Body of pancreas (tissue), 4 donors: ENCODE measurements around the gene CXCL6.

Source experiments
- CTCF ChIP-seq, 7 experiments: fragments of 450-650 bp in 4 of 7; fragments of 200-600 bp in 3 of 7; sonication (generic) in 3 of 7; IDR thresholded peaks; one replicate each; pipeline ENCODE4 v1.5.1; 2016 to 2019; ENCODE audit warnings: antibody characterized with exemption in 7 of 7
- POLR2A ChIP-seq, 3 donors: fragments of 450-650 bp; IDR thresholded peaks; one replicate each; pipeline ENCODE4 v1.6.1; 2016; ENCODE audit warnings: antibody characterized with exemption in 3 of 3, mild to moderate bottlenecking in 2 of 3

GRCh38 chr4:73831569-73831968 lies 4.9 kb upstream of the CXCL6 start:
- TF ChIP-seq CTCF (IDR thresholded peaks at IDR 0.05) (no peak), POLR2A (IDR thresholded peaks at IDR 0.05) (no peak)
